Neutrophil (primary cell): ENCODE results near the gene MEF2A.
"Not testable (repeated sequence)": the region's sequence is repeated elsewhere in the genome, so short reads cannot be mapped to it uniquely, and the experiment has no call there.

Source experiments
- H3K27ac ChIP-seq: fragments of 200-600 bp; sonication (generic); 2 replicates; pipeline ENCODE4 v1.5.1; 2016; ENCODE audit warnings: mild to moderate bottlenecking, moderate library complexity
- H3K27me3 ChIP-seq: fragments of 200-600 bp; sonication (generic); 2 replicates; pipeline ENCODE4 v1.6.0; 2016; ENCODE audit warnings: mild to moderate bottlenecking
- H3K36me3 ChIP-seq: fragments of 200-600 bp; sonication (generic); 2 replicates; pipeline ENCODE4 v1.5.1; 2017
- H3K4me1 ChIP-seq, 2 experiments: fragments of 200-600 bp in 1 of 2; sonication (generic) in 1 of 2; 1 replicate in 1 of 2; 2 replicates in 1 of 2; pipeline versions ENCODE4 v1.5.1 to v1.6.1; 2013 to 2016; ENCODE audit warnings: low read depth in 1 of 2, low read length in 1 of 2, mild to moderate bottlenecking in 1 of 2, moderate library complexity in 1 of 2; ENCODE audit not compliant: control insufficient read depth in 1 of 2, insufficient read depth in 1 of 2
- H3K4me3 ChIP-seq, 2 experiments: fragments of 200-600 bp in 1 of 2; sonication (generic) in 1 of 2; 1 replicate in 1 of 2; 2 replicates in 1 of 2; pipeline ENCODE4 v1.5.1; 2013 to 2016; ENCODE audit warnings: low read depth in 1 of 2, low read length in 1 of 2, mild to moderate bottlenecking in 1 of 2, moderate library complexity in 1 of 2
- H3K9me3 ChIP-seq: fragments of 200-600 bp; sonication (generic); 2 replicates; pipeline ENCODE4 v1.5.1; 2016
- TF ChIP-seq, protein P1 (sequence below): fragments of 200-600 bp; sonication (generic); IDR thresholded peaks from 2 replicates; pipeline ENCODE4 v1.5.1; 2016; ENCODE audit warnings: antibody characterized with exemption

Gene MEF2A

DNA sequence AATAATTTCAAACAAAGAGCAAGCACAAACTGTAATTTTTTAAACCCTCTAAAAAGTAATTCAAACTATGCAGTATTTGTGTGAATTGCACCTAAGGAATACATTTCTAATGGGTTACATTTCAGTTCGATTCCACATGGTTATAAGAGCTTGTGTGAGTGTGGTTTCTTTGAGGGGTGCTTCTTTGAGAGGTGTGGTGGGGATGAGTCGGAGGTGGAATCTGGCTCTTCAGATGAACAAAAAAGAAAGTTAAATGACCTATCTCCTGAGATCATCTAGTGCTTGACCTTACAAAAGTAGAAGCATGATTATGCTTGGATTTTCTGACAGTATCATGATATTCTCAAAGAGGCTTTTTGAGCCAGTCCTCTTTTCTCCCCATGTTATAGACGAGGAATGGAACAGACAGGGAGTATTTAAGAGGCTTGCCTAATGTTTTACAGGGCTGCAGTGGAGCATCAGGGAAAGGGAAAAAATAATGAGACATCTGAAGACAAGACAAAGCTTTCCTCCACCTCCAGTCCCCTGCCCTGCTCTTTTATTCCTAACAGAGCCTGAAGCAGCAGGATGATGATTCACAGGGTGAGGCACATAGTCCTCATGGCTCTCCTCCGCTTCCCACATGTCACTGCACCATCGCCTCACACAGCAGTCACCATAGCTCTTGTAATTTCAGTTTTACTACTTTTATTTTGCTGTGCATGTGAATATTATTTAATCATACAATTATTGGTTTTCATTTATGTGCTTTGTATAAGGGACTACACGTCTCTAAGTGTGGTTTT, 85.4 kb downstream of the MEF2A start:
- no peaks in the 10 kb centered on the region for H3K27me3 ChIP-seq
- no peak overlapping the region for H3K4me3 ChIP-seq
- no peaks in the 10 kb centered on the region for H3K9me3 ChIP-seq
- H3K36me3 ChIP-seq, result peaks cover 5% of the 10 kb centered on the region
- TF ChIP-seq, protein P1, sequence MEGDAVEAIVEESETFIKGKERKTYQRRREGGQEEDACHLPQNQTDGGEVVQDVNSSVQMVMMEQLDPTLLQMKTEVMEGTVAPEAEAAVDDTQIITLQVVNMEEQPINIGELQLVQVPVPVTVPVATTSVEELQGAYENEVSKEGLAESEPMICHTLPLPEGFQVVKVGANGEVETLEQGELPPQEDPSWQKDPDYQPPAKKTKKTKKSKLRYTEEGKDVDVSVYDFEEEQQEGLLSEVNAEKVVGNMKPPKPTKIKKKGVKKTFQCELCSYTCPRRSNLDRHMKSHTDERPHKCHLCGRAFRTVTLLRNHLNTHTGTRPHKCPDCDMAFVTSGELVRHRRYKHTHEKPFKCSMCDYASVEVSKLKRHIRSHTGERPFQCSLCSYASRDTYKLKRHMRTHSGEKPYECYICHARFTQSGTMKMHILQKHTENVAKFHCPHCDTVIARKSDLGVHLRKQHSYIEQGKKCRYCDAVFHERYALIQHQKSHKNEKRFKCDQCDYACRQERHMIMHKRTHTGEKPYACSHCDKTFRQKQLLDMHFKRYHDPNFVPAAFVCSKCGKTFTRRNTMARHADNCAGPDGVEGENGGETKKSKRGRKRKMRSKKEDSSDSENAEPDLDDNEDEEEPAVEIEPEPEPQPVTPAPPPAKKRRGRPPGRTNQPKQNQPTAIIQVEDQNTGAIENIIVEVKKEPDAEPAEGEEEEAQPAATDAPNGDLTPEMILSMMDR, result no peak
- H3K27ac ChIP-seq, result no peak overlapping the region
- H3K4me1 ChIP-seq, result no peaks in the 10 kb centered on the region

DNA sequence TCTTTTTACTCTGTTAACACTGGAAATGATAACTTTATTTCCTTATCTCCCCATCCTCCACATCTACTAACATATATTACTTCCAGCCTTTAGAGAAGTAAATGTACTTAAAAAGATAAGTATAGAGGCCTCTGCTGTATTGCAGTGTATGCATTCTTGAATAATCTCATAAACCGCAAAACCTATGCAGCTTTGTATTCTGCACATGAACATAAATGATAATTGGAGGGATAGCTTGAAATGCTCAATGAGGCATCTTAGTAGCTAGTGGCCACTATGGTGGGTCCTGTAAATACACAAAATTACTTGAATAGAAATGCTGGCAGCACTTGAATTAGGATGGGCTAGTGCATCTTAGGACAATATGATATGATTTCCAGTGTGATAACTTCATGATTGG, 90.4 kb downstream of the MEF2A start:
- peaks cover 8% of the 10 kb centered on the region for H3K36me3 ChIP-seq
- TF ChIP-seq, protein P1, result no peak

DNA sequence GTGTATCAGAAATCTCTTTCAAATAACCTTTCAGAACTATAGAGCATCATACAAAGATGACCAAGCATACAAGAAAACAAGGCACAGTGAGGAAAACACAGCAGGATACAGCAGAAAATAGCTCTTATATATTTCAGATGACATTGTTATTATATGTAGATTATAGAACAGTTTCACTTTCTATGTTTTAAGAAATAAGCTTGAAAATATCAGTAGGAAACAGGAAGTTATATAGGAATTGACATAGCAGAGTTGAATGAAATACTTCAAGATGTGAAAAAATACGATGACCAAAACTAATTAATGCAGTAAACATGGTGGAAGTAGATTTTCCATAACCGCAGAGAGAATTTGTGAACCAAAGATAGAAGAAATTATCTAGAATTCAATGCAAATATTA, 92.2 kb downstream of the MEF2A start:
- TF ChIP-seq, protein P1, result no peak
- H3K27ac ChIP-seq, result no peak overlapping the region
- H3K4me1 ChIP-seq, result no peaks in the 10 kb centered on the region
- no peak overlapping the region for H3K4me3 ChIP-seq
- H3K36me3 ChIP-seq, result peaks cover 2% of the 10 kb centered on the region
- H3K27me3 ChIP-seq, result no peaks in the 10 kb centered on the region
- no peaks in the 10 kb centered on the region for H3K9me3 ChIP-seq

More for the DNA sequence above, 90.4 kb downstream of the MEF2A start:
- Histone ChIP-seq H3K4me1 (no peaks in the 10 kb centered on the region), H3K9me3 (no peaks in the 10 kb centered on the region), H3K27ac (no peak overlapping the region), H3K27me3 (no peaks in the 10 kb centered on the region), H3K4me3 (no peak overlapping the region)

DNA sequence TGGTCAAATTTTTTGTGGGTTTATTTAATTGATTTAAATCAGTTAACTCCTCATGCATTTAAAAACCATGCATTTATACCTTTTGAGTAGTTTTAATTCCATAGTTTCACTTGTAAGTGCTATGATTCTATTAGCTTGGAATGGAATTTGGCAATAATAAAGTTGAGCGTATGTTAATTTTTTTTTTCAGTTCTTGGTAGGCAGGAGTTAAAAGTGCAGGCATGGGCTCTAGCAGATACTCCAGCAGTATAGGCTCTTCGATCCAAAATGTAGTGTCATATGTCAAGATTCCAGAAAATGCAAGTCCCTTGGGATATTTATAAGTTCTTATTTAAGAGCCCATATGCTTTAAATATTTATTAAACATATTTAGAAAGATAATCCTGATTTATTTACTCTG, 97.1 kb downstream of the MEF2A start:
- no peak overlapping the region for H3K4me3 ChIP-seq
- no peaks in the 10 kb centered on the region for H3K9me3 ChIP-seq
- H3K27me3 ChIP-seq, result no peaks in the 10 kb centered on the region
- H3K36me3 ChIP-seq, result peaks cover 2% of the 10 kb centered on the region
- no peaks in the 10 kb centered on the region for H3K4me1 ChIP-seq
- no peak overlapping the region for H3K27ac ChIP-seq
- TF ChIP-seq, protein P1, result no peak

DNA sequence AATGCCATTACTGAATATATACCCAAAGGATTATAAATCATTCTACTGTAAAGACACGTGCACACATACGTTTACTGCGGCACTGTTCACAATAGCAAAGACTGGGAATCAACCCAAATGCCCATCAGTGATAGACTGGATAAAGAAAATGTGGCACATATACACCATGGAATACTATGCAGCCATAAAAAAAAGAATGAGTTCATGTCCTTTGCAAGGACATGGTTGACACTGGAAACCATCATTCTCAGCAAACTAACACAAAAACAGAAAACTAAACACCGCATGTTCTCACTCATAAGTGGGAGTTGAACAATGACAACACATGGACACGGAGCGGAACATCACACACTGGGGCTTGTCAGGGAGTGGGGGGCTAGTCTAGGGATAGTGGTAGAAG, 100.3 kb downstream of the MEF2A start:
- not testable (repeated sequence) for H3K9me3 ChIP-seq, H3K4me3 ChIP-seq, H3K36me3 ChIP-seq, H3K4me1 ChIP-seq, H3K27ac ChIP-seq, H3K27me3 ChIP-seq

DNA sequence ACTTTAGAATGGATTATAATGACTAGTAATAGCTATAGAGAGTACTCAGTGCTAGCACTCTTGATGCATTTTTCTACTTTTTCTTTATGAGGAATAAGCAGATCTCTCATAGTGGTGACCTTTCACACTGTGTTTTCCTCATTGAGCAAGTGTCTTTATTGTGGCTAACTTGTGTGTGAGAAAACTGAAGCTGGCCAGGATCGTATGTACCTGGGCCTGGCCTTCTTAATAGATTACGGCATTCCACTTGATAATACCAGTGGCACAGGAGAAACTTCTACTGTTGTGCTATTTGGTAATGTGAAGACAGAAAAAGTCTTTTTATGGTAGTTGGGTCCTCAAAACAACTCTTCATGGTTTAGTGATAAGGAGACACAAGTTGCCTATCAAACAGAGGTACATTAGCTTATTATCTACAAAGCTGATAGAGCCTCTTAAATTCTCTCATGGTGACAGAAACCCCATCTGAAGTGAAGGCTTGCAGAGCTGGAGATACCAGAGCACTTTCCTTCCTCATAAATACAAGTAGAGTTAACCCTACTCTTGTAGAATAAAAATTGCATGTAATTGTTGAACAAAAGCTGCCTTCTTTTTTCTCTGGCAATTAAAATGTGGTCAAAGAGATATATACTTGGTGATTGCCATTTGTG, 102.9 kb downstream of the MEF2A start:
- Histone ChIP-seq H3K4me1 (no peaks in the 10 kb centered on the region), H3K4me3 (no peak overlapping the region), H3K36me3 (peaks cover 18% of the 10 kb centered on the region), H3K9me3 (no peaks in the 10 kb centered on the region), H3K27me3 (no peaks in the 10 kb centered on the region), H3K27ac (no peak overlapping the region)
- TF ChIP-seq, protein P1, result no peak
